ENCODE data around the gene RNF186.
A peak's percentile ranks its signal among the peaks of the same experiment; 100 is the strongest.

RNF186 gene

GRCh38 chr1:19808351-19808750, 6.7 kb downstream of the RNF186 start:
- no CpG with 5 or more reads among the region's 7 CpGs for WGBS (ENCODE audit: extremely low coverage, insufficient coverage, low lambda C conversion rate)

GRCh38 chr1:19804831-19805251, 10.2 kb downstream of the RNF186 start:
- Histone ChIP-seq H3K18ac (ENCODE audit: low read length) (no peak overlapping the region), H3K27ac (ENCODE audit: low read depth, low read length) (no peak overlapping the region), H2BK120ac (ENCODE audit: low read depth, low read length) (no peak overlapping the region), H3K23ac (ENCODE audit: low read length) (no peak overlapping the region), H3K56ac (ENCODE audit: low read length) (no peak overlapping the region), H3K4me2 (ENCODE audit: low read length) (no peak overlapping the region), H4K8ac (ENCODE audit: low read depth, low read length) (no peak overlapping the region), H3K27me3 (ENCODE audit: insufficient read depth, low read length, poor library complexity) (no peaks in the 10 kb centered on the region), H3K9ac (ENCODE audit: low read length) (no peak overlapping the region), H3K4me1 (ENCODE audit: control insufficient read depth, low read depth, low read length) (no peaks in the 10 kb centered on the region), H4K5ac (ENCODE audit: low read length) (no peak overlapping the region), H3K4ac (ENCODE audit: low read depth, low read length) (no peak overlapping the region), H3K4me3 (ENCODE audit: low read length) (no peak overlapping the region), H3K79me1 (ENCODE audit: low read length) (no peaks in the 10 kb centered on the region), H3K36me3 (ENCODE audit: control insufficient read depth, insufficient read depth, low read length) (no peaks in the 10 kb centered on the region), H2AK5ac (ENCODE audit: low read length) (no peak overlapping the region), H2BK15ac (replicated peaks; ENCODE audit: low read depth) (no peak overlapping the region), H3K79me2 (ENCODE audit: control insufficient read depth, insufficient read depth, low read length) (no peaks in the 10 kb centered on the region), H2BK5ac (ENCODE audit: low read length) (no peak overlapping the region)
- WGBS (ENCODE audit: extremely low coverage, insufficient coverage, low lambda C conversion rate): no CpG with 5 or more reads among the region's 6 CpGs
- DNase-seq: no peak

More at GRCh38 chr1:19808351-19808750, 6.7 kb downstream of the RNF186 start:
- no peak overlapping the region for H2BK15ac ChIP-seq (replicated peaks; ENCODE audit: low read depth)
- H3K4me2 ChIP-seq (ENCODE audit: low read length): no peak overlapping the region
- no peaks in the 10 kb centered on the region for H3K4me1 ChIP-seq (ENCODE audit: control insufficient read depth, low read depth, low read length)
- H3K56ac ChIP-seq (ENCODE audit: low read length): no peak overlapping the region
- H3K23ac ChIP-seq (ENCODE audit: low read length): no peak overlapping the region
- no peak overlapping the region for H4K8ac ChIP-seq (ENCODE audit: low read depth, low read length)
- H3K79me2 ChIP-seq (ENCODE audit: control insufficient read depth, insufficient read depth, low read length): no peaks in the 10 kb centered on the region
- no peaks in the 10 kb centered on the region for H3K79me1 ChIP-seq (ENCODE audit: low read length)
- H2BK120ac ChIP-seq (ENCODE audit: low read depth, low read length): no peak overlapping the region
- no peak overlapping the region for H2BK5ac ChIP-seq (ENCODE audit: low read length)
- H3K27me3 ChIP-seq (ENCODE audit: insufficient read depth, low read length, poor library complexity): no peaks in the 10 kb centered on the region
- no peaks in the 10 kb centered on the region for H3K36me3 ChIP-seq (ENCODE audit: control insufficient read depth, insufficient read depth, low read length)
- H4K5ac ChIP-seq (ENCODE audit: low read length): no peak overlapping the region
- no peak for DNase-seq
- H3K18ac ChIP-seq (ENCODE audit: low read length): no peak overlapping the region
- H2AK5ac ChIP-seq (ENCODE audit: low read length): no peak overlapping the region
- no peak overlapping the region for H3K27ac ChIP-seq (ENCODE audit: low read depth, low read length)
- H3K9ac ChIP-seq (ENCODE audit: low read length): no peak overlapping the region
- no peak overlapping the region for H3K4ac ChIP-seq (ENCODE audit: low read depth, low read length)
- H3K4me3 ChIP-seq (ENCODE audit: low read length): no peak overlapping the region

- H3K4me3 ChIP-seq (ENCODE audit: low read length): no peak overlapping the region
- no peak overlapping the region for H3K27ac ChIP-seq (ENCODE audit: low read depth, low read length)
- no peak overlapping the region for H4K5ac ChIP-seq (ENCODE audit: low read length)
- no peak overlapping the region for H2BK120ac ChIP-seq (ENCODE audit: low read depth, low read length)
- H3K36me3 ChIP-seq (ENCODE audit: control insufficient read depth, insufficient read depth, low read length): no peaks in the 10 kb centered on the region
- no peak overlapping the region for H2BK15ac ChIP-seq (replicated peaks; ENCODE audit: low read depth)
- DNase-seq: peak; percentile 57
- H3K4me2 ChIP-seq (ENCODE audit: low read length): no peak overlapping the region
- no peak overlapping the region for H2BK5ac ChIP-seq (ENCODE audit: low read length)
- no peaks in the 10 kb centered on the region for H3K79me1 ChIP-seq (ENCODE audit: low read length)
- H3K27me3 ChIP-seq (ENCODE audit: insufficient read depth, low read length, poor library complexity): no peaks in the 10 kb centered on the region
- H3K4ac ChIP-seq (ENCODE audit: low read depth, low read length): no peak overlapping the region
- no peak overlapping the region for H3K56ac ChIP-seq (ENCODE audit: low read length)
- H3K9ac ChIP-seq (ENCODE audit: low read length): no peak overlapping the region
- no CpG with 5 or more reads among the region's 7 CpGs for WGBS (ENCODE audit: extremely low coverage, insufficient coverage, low lambda C conversion rate)
- H3K79me2 ChIP-seq (ENCODE audit: control insufficient read depth, insufficient read depth, low read length): no peaks in the 10 kb centered on the region
- no peaks in the 10 kb centered on the region for H3K4me1 ChIP-seq (ENCODE audit: control insufficient read depth, low read depth, low read length)
- no peak overlapping the region for H4K8ac ChIP-seq (ENCODE audit: low read depth, low read length)
- no peak overlapping the region for H3K23ac ChIP-seq (ENCODE audit: low read length)
- no peak overlapping the region for H3K18ac ChIP-seq (ENCODE audit: low read length)
- H2AK5ac ChIP-seq (ENCODE audit: low read length): no peak overlapping the region
Measured at GRCh38 chr1:19802269-19802668, 12.8 kb downstream of the RNF186 start.

- Histone ChIP-seq H3K4me3 (ENCODE audit: low read length) (no peak overlapping the region), H3K23ac (ENCODE audit: low read length) (no peak overlapping the region), H2BK120ac (ENCODE audit: low read depth, low read length) (no peak overlapping the region), H3K4me2 (ENCODE audit: low read length) (peak overlapping the region; percentile 32), H3K79me2 (ENCODE audit: control insufficient read depth, insufficient read depth, low read length) (no peaks in the 10 kb centered on the region), H3K4me1 (ENCODE audit: control insufficient read depth, low read depth, low read length) (no peaks in the 10 kb centered on the region), H2BK5ac (ENCODE audit: low read length) (no peak overlapping the region), H3K27ac (ENCODE audit: low read depth, low read length) (no peak overlapping the region), H3K27me3 (ENCODE audit: insufficient read depth, low read length, poor library complexity) (no peaks in the 10 kb centered on the region), H3K4ac (ENCODE audit: low read depth, low read length) (no peak overlapping the region), H4K5ac (ENCODE audit: low read length) (no peak overlapping the region), H3K18ac (ENCODE audit: low read length) (peak overlapping the region; percentile 52), H3K56ac (ENCODE audit: low read length) (peak overlapping the region; percentile 86), H3K36me3 (ENCODE audit: control insufficient read depth, insufficient read depth, low read length) (no peaks in the 10 kb centered on the region), H2AK5ac (ENCODE audit: low read length) (no peak overlapping the region), H3K9ac (ENCODE audit: low read length) (peak overlapping the region; percentile 47), H2BK15ac (replicated peaks; ENCODE audit: low read depth) (no peak overlapping the region), H4K8ac (ENCODE audit: low read depth, low read length) (no peak overlapping the region), H3K79me1 (ENCODE audit: low read length) (no peaks in the 10 kb centered on the region)
- WGBS (ENCODE audit: extremely low coverage, insufficient coverage, low lambda C conversion rate): no CpG with 5 or more reads among the region's 33 CpGs
- peak; percentile 32 for DNase-seq
Measured at GRCh38 chr1:19800076-19800804, 14.8 kb downstream of the RNF186 start.

GRCh38 chr1:19799230-19800075, 15.6 kb downstream of the RNF186 start, which contains the start of gene TMCO4:
TMCO4 (minus strand) TSS chr1:19799916; CDS start chr1:19780758, 19,158 bp downstream.
- peak within 1 kb of the TSS; percentile 86 for H3K56ac ChIP-seq (ENCODE audit: low read length)
- H3K9ac ChIP-seq (ENCODE audit: low read length): peak within 1 kb of the TSS; percentile 59
- H4K8ac ChIP-seq (ENCODE audit: low read depth, low read length): peak within 1 kb of the TSS; percentile 67
- DNase-seq: no peak
- no peak within 1 kb of the TSS for H3K23ac ChIP-seq (ENCODE audit: low read length)
- H3K36me3 ChIP-seq (ENCODE audit: control insufficient read depth, insufficient read depth, low read length): no peaks in the 10 kb centered on the region
- no peak within 1 kb of the TSS for H3K27ac ChIP-seq (ENCODE audit: low read depth, low read length)
- no peaks in the 10 kb centered on the region for H3K4me1 ChIP-seq (ENCODE audit: control insufficient read depth, low read depth, low read length)
- H3K4me3 ChIP-seq (ENCODE audit: low read length): no peak within 1 kb of the TSS
- no peaks in the 10 kb centered on the region for H3K79me1 ChIP-seq (ENCODE audit: low read length)
- H2AK5ac ChIP-seq (ENCODE audit: low read length): no peak within 1 kb of the TSS
- no peaks in the 10 kb centered on the region for H3K79me2 ChIP-seq (ENCODE audit: control insufficient read depth, insufficient read depth, low read length)
- H3K4me2 ChIP-seq (ENCODE audit: low read length): peak within 1 kb of the TSS; percentile 32
- peak within 1 kb of the TSS; percentile 73 for H3K4ac ChIP-seq (ENCODE audit: low read depth, low read length)
- no peak within 1 kb of the TSS for H2BK120ac ChIP-seq (ENCODE audit: low read depth, low read length)
- H2BK15ac ChIP-seq (replicated peaks; ENCODE audit: low read depth): no peak within 1 kb of the TSS
- H3K27me3 ChIP-seq (ENCODE audit: insufficient read depth, low read length, poor library complexity): no peaks in the 10 kb centered on the region
- peak within 1 kb of the TSS; percentile 52 for H3K18ac ChIP-seq (ENCODE audit: low read length)
- no CpG with 5 or more reads among the region's 70 CpGs for WGBS (ENCODE audit: extremely low coverage, insufficient coverage, low lambda C conversion rate)
- H2BK5ac ChIP-seq (ENCODE audit: low read length): no peak within 1 kb of the TSS
- H4K5ac ChIP-seq (ENCODE audit: low read length): no peak within 1 kb of the TSS
